HG03378 (cell line): ENCODE measurements around the gene UQCRC2.
A peak's percentile ranks its signal among the peaks of the same experiment; 100 is the strongest.
"Not testable (repeated sequence)": the region's sequence is repeated elsewhere in the genome, so short reads cannot be mapped to it uniquely, and the experiment has no call there.

Experiments used
- ATAC-seq: cut with Tn5 transposase; IDR thresholded peaks from one replicate; pipeline ENCODE4 v1.9.1; 2021; ENCODE audit warnings: mild to moderate bottlenecking, moderate library complexity; ENCODE audit not compliant: unreplicated experiment

UQCRC2 gene

DNA sequence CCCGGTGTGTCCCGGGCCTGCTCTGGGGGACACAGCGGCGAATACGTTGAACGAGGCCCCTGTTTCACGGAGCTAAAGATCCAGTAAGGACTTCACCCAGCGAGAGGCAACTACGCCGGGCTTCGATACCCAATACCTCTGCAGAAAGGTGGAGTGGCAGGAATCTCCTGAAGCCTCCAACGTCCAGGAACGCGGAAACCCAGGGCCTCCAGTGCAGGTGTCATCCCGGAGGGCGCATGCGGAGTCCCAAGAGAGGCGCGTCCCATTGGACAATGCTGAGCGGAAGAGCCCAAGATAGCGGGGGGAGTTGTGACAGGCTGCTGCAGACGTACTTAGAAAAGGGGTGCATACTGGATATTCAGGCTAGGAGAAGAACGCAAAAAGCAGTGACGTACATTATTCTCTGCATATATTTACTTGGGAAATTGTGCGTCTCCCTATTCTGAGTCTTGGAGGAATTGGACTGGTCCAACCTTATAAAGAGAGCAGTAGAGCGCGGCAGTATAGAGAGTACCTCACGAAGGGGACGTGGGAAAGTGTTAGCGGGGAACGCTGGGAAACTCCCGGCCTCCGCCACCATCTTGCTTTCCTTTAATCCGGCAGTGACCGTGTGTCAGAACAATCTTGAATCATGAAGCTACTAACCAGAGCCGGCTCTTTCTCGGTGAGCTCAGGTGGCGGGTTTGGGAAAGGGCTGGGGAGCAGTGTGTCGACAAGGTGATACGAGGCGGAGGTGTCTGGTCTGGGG is at the start of gene UQCRC2:
Gene UQCRC2 (plus strand): TSS at position 569 of the 748 bp plus-strand sequence. CDS start 63 bp downstream, at position 632.
- peak; percentile 80 for ATAC-seq

DNA sequence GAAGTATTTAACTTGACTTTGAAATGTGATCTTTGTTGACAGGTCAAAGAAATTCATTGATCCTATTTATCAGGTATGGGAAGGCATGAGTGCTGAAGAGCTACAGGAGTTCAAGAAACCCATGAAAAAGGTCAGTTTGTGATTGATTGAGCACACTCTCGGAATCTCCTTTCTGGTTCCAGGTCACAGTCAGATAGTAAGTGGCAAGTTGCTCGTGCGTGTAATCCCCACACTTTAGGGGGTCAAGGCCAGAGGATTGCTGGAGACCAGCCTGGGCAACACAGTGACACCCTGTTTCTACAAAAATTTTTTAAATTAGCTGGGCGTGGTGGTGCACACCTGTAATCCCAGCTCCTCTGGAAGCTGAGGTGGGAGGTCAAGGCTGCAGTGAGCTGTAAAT is 20.5 kb upstream of the UQCRC2 start:
- ATAC-seq = not testable (repeated sequence)

DNA sequence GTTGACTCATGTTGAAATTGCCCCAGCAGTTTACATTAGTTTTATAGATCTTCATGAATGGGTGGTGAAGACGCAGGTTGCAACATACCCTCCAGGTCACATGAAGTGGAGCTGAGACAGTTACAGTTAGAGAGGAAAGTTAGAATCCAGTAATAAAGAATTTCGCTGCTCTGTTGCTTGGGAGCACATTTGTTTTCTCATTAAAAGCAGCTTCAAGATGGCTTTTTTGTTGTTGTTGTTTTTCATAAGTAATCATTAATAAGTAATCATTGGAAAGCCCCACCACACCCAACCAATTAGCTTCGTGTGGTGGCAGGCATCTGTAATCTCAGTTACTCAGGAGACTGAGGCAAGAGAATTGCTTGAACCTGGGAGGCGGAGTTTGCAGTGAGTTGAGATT is 19.8 kb upstream of the UQCRC2 start:
- not testable (repeated sequence) for ATAC-seq

DNA sequence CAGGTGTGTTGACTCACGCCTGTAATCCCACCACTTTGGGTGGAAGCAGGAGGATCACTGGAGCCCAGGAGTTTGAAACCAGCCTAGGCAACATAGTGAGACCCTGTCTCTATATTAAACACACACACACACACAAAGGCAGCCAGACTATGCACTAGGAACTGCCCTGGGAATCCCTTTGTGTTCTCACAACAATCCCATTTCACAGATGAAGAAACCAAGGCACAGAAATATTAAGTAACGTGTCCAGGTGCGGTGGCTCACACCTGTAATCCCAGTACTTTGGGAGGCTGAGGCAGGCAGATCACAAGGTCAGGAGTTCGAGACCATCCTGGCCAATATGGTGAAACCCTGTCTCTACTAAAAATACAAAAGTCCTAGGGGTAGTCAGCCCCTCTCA is 19.4 kb upstream of the UQCRC2 start:
- ATAC-seq = not testable (repeated sequence)

DNA sequence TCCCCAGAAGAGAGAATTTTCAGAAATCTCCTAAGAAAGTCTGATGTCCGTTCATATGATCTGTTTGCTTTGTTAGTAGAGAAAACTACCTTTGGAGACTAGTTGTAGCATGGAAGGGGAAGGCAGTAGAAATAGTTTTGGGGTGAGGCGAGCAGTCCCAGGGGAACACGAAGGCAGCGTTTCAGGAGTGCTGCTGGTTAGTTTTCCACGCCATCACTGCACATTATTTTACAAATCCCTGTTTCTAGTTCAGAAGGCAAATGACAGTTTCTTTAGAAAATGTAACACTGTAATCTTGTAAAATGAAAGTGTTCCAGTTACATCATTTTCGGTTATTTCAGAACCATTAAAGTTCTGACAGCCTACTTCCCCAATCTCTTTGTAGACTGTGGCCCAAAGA is 16.9 kb upstream of the UQCRC2 start:
- not testable (repeated sequence) for ATAC-seq

DNA sequence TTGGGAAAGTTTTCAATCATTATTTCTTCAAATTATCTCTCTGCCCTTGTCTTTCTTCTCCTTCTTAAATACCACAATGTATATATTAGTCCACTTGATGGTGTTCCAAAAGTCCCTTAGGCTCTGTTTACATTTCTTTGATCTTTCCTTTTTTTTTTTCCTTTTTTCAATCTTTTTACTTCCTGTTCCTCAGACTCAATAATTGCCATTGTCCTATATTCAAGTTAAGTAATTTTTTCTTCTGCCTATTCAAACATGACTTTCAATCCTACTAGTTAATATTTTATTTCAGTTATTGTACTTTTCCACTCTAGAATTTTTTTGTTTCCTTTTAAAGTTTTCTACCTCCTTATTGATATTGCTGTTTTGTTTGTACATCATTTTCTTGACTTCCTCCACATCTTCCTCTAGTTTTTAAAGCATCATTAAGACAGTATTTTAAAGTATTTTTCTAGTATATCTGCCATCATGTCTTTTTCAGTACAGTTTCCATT is 15.8 kb upstream of the UQCRC2 start:
- no peak for ATAC-seq

DNA sequence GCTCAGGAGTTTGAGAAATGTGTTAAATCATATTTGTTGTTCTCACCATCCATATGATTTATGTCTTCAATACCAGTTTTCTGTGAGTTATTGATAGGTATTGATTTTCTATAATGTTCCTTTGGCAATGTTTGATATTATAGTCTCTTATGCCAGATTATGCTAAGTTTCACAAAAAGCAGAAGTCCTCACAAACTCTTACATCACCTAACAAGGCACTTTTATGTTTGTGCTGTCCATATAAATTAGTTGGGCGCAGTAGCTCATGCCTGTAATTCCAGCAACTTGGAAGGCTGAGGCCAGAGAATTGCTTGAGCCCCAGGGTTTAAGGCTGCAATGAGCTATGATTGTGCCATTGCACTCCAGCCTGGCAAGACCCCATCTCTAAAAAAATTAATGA is 12.6 kb upstream of the UQCRC2 start:
- no peak for ATAC-seq

DNA sequence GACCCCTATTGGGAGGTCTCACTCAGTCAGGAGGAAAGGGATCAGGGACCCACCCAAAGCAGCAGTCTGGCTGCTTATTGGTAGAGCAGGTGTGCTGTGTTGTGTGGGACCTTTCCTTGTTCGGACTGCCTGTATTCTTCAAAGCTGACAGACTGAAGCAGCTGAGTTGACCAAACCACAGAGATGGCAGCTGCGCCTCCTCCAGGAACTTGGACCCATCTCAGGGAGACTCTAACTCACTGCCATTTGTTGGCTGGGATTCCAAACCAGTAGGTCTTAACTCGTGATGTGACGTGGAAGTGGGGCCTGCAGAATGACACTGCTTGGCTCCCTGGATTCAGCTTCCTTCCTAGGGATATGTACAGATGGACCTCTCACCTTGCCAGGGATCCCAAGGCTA is 9.6 kb upstream of the UQCRC2 start:
- no peak for ATAC-seq

DNA sequence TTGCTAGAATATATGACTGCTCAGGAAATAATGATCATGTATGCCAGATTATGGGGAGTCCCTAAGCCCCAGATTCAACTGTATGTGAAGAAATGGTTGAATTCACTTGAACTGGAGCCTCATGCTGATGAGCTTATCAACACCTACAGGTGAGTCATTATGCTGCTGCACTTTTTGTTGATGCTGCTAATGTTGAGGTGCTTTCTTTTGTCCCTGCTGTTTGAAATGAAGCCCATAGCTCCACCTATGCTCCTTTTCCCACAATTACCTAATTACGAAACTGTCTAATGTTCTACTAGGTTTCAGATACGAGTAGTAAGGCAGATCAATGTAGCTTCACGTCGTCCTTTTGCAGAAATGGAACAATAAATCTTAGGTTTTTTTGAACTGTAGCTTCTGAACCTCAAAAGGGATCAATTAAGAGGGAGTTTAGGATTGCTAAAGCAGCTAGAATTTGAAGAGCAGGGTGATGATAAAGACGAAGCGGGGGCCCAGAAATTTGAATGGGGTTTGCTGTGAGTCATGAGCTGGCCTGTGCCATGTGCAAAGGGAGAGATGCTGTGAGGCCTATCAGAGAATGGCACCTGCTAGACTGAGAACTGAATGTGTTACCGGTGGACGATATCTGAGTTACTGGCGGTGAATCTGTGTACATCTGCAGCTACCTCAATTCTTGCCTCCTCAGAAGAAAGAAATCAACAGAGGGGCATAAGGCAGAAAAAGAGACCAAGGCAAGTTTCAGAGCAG is 6.1 kb upstream of the UQCRC2 start:
- ATAC-seq = no peak

DNA sequence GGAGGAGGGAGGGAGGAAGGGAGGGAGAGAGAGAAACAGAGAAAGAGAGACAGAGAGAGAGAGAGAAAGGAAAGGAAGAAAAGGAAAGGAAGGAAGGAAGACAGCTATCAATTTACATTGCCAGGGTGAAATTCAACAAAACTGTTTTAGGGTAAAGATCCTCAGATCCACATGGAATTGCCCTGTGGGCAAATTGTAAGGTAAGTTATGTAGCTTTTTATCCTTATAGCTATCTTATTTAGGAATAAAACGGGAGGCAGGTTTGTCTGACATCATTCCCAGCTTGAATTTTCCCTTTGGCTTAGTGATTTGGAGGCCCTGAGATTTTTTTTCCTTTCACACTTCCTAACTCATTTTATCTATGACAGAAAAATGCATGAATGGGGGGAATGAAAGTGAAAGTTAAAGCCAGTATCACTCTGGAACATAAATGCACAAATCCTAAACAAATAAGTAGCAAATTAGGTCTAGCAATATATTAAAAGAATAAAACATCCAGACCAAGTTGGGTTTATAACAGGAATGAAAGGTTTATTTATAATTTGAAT is 3.4 kb upstream of the UQCRC2 start:
- no peak for ATAC-seq

DNA sequence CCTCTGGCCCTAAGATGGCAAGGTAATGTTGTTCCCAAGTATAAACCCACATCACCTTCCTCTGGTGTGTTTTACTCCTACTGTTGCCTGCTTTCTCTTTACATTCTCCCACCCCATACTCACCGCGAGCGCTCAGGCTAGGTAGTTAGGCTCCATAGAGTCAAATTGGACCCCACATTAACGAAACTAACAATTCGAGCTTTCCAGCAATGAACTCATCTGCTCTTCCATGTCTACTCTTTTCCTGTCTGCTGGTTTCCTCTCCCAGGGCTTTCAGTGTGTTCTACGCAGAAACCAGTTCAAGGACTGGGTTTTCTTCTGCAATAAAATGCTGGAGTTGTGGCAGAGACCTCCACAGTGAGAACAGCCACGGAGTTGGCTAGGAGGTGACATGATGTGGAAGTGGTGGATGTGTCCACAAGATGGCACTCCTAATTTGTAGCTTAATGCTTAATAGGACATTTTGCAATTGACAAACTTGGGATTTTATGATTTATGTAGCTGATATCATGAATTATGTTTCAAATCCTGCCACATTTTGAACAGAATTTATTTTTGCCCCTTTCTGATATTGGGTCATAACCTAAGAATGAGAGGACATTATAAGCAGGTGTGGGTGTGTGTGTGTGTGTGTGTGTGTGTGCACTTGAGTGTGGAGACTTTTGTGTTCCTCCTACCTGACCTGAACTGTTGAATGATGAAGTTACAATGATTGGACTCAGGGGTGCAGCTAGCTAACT is 2.2 kb upstream of the UQCRC2 start:
- no peak for ATAC-seq

DNA sequence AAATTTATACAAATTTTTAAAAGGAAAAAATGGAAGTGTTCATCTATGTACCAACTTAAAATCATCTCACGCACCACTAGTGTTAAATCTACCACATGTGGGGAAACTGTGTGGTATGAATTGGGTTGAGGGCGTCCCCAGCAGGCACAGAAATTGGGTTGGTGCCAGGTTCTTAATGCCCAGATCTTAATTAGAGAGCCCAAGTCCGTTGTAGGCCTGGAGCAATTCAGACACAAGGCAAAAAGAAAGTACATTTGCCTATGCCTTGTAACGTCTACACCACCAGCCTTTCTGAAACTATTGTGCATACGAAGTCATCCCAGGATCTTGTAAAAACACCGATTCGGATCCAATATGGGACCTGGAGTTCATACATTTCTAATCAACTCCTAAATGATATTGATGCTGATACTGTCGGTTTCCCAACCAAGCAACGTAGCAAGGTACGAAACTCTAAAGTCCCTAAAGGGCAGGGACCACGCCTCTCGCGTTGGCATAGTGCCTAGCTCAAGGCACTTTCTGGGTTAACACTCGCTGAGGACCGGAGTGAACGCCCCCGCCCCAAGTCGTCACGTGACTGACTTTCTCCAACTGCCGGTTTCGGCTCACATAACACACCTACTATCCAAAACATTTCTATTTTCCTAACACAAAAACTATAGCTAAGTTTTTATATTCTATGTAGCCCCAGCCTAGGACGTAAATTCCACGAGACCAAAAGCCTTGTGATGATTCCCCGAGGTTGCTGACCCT is 945 bp upstream of the UQCRC2 start:
- peak; percentile 28 for ATAC-seq

DNA sequence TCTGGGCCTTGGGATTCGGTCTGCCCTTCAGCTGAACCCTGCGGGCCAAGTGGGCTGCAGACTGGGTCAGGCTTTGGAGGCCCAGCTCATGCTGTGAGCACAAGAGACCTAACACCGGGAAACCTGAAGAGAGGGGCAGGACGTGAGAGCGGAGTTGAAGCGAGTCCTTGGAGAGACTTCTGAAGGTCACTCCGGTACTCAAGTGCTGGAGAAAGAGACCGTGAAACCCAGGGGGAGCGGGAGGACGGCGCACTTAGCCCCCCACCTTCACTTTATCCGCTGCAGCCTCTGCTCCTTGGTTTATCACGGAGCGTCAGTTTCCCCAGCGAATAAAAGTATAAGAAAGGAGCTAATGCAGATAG is 361 bp downstream of the UQCRC2 start:
- no peak for ATAC-seq

DNA sequence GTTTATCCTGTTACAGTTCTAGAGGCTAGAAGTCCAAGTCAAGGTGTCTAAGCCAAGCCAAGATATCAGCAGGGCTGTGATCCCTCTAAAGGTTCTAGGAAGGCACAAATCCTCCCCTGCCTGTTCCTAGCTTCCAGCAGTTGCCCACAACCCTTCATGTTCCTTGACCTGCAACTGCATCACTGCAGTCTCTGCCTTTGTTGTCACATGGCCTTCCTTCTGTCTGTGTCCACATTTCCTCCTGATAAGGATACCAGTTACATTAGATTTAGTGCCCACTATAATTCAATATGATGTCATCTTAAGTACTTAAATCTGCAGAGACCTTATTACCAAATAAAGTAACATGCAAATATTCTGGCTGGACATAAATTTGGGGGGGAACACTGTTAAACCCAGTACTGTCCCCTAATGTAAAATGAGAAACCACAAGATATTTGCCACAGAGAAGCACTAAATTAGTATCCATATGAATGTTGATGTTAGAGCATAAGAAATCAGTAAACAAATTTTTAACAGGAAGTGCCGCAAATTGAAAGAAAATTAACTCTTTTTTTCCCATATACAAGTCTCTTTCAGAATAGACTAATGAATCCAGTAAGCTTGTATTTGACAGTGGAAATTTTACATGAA is 4.7 kb downstream of the UQCRC2 start:
- ATAC-seq = no peak

DNA sequence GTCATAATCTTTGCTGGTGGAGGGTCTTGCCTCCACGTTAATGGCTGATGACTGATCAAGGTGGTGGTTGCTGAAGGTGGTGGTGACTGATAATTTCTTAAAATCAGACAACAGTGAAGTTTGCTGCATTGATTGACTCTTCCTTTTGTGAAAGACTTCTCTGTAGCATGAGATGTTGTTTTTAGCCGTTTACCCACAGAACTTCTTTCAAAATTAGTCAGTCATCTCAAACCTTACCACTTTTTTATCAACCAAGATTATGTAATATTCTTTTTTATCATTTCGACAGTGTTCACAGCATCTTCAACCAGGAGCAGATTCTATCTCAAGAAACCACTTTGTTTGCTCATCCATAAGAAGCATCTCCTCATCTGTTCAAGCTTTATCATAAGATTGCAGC is 5.9 kb downstream of the UQCRC2 start:
- no peak for ATAC-seq

DNA sequence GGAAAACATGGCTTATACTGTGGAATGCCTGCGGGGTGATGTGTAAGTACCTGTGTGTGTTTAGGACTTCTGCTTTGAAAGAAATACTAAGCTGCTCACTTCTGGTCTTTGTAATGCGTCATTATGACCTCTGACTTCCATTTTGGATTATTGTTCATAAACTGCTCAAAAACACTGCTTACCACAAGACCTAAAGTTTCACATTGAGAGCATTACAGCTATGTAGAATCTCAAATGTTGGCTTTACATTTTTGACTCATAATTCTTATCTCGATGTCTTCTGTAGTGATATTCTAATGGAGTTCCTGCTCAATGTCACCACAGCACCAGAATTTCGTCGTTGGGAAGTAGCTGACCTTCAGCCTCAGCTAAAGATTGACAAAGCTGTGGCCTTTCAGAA is 9.3 kb downstream of the UQCRC2 start:
- ATAC-seq = no peak

DNA sequence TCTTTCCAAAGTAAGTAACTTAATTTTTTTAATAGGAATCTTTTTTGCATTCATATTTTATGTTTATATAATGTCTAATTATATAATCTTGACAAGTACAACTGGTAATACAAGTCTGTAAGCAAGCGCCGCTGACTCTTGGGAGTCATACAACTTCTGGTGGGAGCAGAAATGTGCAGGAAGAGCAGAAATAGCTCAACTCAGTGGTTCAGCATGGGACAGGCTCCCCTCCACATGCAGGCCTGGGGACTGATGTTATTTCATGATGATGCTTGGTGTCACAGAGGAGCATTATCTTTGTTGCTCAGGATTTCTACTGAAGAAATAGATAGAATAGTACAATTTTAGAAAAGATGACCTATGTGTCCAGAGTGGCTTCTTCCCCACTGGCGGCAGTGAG is 10.7 kb downstream of the UQCRC2 start:
- ATAC-seq = no peak

DNA sequence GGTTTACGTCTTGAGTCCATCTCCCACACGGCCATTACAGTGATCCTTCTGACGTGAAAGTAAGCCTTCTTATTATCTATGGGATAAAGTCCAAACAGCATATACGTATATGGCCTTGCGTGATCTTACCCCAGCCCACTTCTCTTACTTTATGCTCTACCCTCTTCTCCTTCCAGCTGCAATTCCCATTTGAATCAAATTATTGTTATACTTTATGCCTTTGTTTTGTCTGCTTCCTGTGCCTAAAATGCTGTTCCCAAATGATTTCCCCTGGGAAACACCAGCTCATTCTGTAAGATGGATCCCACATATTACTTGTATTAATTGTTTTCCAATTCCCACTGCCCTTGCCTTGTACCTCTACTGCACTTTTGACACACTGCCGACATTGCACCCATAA is 11.2 kb downstream of the UQCRC2 start:
- ATAC-seq = no peak

DNA sequence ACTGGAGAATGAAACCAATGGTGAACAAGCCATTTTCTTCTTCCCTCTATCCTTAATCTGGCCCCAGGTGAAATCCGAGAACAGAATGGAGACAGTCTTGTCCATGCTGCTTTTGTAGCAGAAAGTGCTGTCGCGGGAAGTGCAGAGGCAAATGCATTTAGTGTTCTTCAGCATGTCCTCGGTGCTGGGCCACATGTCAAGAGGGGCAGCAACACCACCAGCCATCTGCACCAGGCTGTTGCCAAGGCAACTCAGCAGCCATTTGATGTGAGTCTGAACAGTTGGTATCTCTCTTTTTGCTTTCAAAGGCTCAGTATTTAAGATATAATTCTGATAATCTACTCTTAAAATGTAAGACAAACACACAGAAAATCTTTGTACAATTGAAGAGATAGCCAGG is 18.7 kb downstream of the UQCRC2 start:
- ATAC-seq = no peak

DNA sequence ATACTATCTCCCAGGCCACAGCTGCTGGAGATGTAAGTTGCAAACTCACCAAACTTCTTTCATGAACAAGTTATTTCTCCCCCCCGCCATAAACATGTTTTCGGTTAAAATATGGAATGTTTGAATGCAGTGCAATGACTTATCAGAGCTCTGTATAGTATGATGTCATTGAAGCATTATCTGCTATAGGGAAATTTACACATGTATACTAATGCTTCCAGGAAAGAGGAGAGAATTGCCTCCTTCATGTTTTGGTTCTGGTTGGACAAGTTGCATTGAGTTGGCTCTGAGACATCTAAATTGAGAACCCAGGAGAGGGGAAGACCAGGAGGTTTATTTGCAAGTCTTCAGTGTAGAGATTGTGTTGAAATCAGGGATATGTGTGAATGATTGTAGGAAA is 20.8 kb downstream of the UQCRC2 start:
- ATAC-seq = no peak
